Testis (tissue), 2 donors: ENCODE results near the gene TPCN1.

ENCODE experiments used
- CTCF ChIP-seq, 3 experiments: fragments of 450-650 bp in 2 of 3; fragments of 200-600 bp in 1 of 3; sonication (generic) in 1 of 3; IDR thresholded peaks; one replicate each; pipeline ENCODE4 v1.5.1; 2016 to 2019; ENCODE audit warnings: antibody characterized with exemption in 3 of 3, mild to moderate bottlenecking in 2 of 3, moderate library complexity in 1 of 3
- POLR2A ChIP-seq: fragments of 450-650 bp; IDR thresholded peaks from one replicate; pipeline ENCODE4 v1.6.1; 2017; ENCODE audit warnings: antibody characterized with exemption, mild to moderate bottlenecking, moderate library complexity

DNA sequence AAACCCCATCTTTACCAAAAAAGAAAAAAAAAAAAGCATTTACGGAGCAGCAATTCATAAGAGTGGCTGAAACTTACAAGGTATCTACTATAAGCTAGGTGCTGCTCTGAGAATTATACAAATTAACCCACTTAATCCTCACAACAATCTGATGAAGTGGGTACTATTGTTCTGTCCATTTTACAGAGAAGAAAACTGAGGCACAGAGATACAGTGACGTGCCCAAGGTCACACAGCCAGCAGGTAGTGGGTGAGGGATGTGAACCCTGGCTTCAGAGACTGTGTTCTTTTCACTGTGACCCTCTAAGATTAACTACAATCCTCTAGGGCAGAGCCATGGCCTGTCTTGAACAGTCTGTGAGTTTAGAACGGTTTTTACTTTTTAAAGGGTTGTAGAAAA, 39.3 kb upstream of the TPCN1 start:
- TF ChIP-seq CTCF (IDR thresholded peaks at IDR 0.05): no peak
- no peak for TF ChIP-seq POLR2A
